CD4-positive, alpha-beta memory T cell (primary cell): ENCODE measurements around the gene RMRP. TPM values are rescaled to one million over a fixed set of nuclear protein-coding genes. Genes with fewer than 3 reads are reported as not detected.

Source experiments
- CTCF ChIA-PET: fragments of 350-600 bp; sonication (Branson Sonifier 250); formaldehyde crosslinking; loops from one replicate; lab custom pipeline; 2021; ENCODE audit warnings: inconsistent platforms; ENCODE audit not compliant: partially characterized antibody; lab: Charles Lee
- POLR2A ChIA-PET: fragments of 350-600 bp; sonication (Branson Sonifier 250); formaldehyde crosslinking; loops from one replicate; lab custom pipeline; 2021; ENCODE audit not compliant: partially characterized antibody; lab: Charles Lee
- DNase-seq, 5 donors: peaks; one replicate each; pipeline versions ENCODE4 v3.0.0 to v3.0.0-alpha.2; 2020 to 2022; ENCODE audit warnings: mixed read lengths in 1 of 5
- H3K27ac ChIP-seq: one replicate; pipeline ENCODE4 v1.7.0; 2013; ENCODE audit warnings: low read depth, low read length
- H3K27me3 ChIP-seq: 2 replicates; pipeline ENCODE4 v1.7.0; 2013; ENCODE audit warnings: mild to moderate bottlenecking, low read length, moderate library complexity; ENCODE audit not compliant: insufficient read depth
- H3K36me3 ChIP-seq: 2 replicates; pipeline ENCODE4 v1.7.0; 2013; ENCODE audit warnings: mild to moderate bottlenecking, low read length, moderate library complexity; ENCODE audit not compliant: insufficient read depth
- H3K4me1 ChIP-seq: 2 replicates; pipeline ENCODE4 v1.7.0; 2013; ENCODE audit warnings: mild to moderate bottlenecking, low read length, moderate library complexity; ENCODE audit not compliant: insufficient read depth
- H3K4me3 ChIP-seq, 2 donors: one replicate each; pipeline ENCODE4 v1.7.0; 2013; ENCODE audit warnings: low read length in 2 of 2, mild to moderate bottlenecking in 1 of 2
- H3K9me3 ChIP-seq, 2 donors: one replicate each; pipeline ENCODE4 v1.7.0; 2013; ENCODE audit warnings: low read length in 2 of 2, control low read depth in 1 of 2; ENCODE audit not compliant: control insufficient read depth in 1 of 2
- H3K27ac Mint-ChIP-seq, 7 donors: one replicate each; pipeline ENCODE4 v1.8.0; 2020 to 2021; ENCODE audit warnings: mixed read lengths in 7 of 7, mild to moderate bottlenecking in 6 of 7, inconsistent platforms in 3 of 7, moderate library complexity in 3 of 7
- H3K27me3 Mint-ChIP-seq, 2 donors: one replicate each; pipeline ENCODE4 v1.8.0; 2020 to 2021; ENCODE audit warnings: mixed read lengths in 2 of 2
- H3K36me3 Mint-ChIP-seq, 2 donors: one replicate each; pipeline ENCODE4 v1.8.0; 2020 to 2021; ENCODE audit warnings: mixed read lengths in 2 of 2, inconsistent platforms in 1 of 2, mild to moderate bottlenecking in 1 of 2
- H3K4me1 Mint-ChIP-seq, 4 donors: one replicate each; pipeline ENCODE4 v1.8.0; 2020 to 2021; ENCODE audit warnings: mixed read lengths in 4 of 4, mild to moderate bottlenecking in 1 of 4
- H3K4me3 Mint-ChIP-seq, 8 donors: one replicate each; pipeline ENCODE4 v1.8.0; 2020 to 2021; ENCODE audit warnings: mixed read lengths in 8 of 8, mild to moderate bottlenecking in 7 of 8, moderate library complexity in 6 of 8, inconsistent platforms in 3 of 8
- H3K9me3 Mint-ChIP-seq, 8 donors: one replicate each; pipeline ENCODE4 v1.8.0; 2020 to 2021; ENCODE audit warnings: mixed read lengths in 8 of 8, mild to moderate bottlenecking in 5 of 8, inconsistent platforms in 3 of 8, moderate library complexity in 1 of 8
- intact Hi-C: fragments of 100-400 bp; cut with micrococcal nuclease; formaldehyde crosslinking; loops from one replicate; pipeline ENCODE4 v1.15.1; 2023
- polyA plus RNA-seq, 2 donors: library from polyadenylated mRNA; unstranded; fragments of 300-500 nt; fragmentation: Illumina TruSeq; gene quantifications; one replicate each; pipeline ENCODE4 v1.2.3, GENCODE V29; 2021
- total RNA-seq, 2 experiments: library from RNA; stranded (reverse); gene quantifications; one replicate each; pipeline ENCODE4 v1.2.3, GENCODE V29; 2021

The RMRP gene
- total and polyA plus RNA-seq, 4 experiments from 2014 or later, result 54.3 to 21,585 (median 18,678) TPM; not detected in 1

GRCh38 chr9:35700942-35701341 is 43.1 kb upstream of the RMRP start:
- Histone ChIP-seq H3K4me3 (no peak overlapping the region), H3K27me3 (no peaks in the 10 kb centered on the region), H3K36me3 (peaks cover 89% of the 10 kb centered on the region), H3K9me3 (no peaks in the 10 kb centered on the region), H3K27ac (no peak overlapping the region), H3K4me1 (peaks cover 9% of the 10 kb centered on the region)
- Mint-ChIP-seq H3K4me1 (peaks cover 5 to 10% (median 8%) of the 10 kb centered on the region in 4 donors), H3K4me3 (no peak overlapping the region), H3K9me3 (no peaks in the 10 kb centered on the region), H3K27ac (no peak overlapping the region), H3K36me3 (peaks cover 33 to 45% of the 10 kb centered on the region in 2 donors), H3K27me3 (no peaks in the 10 kb centered on the region)
- DNase-seq, result no peak
- POLR2A ChIA-PET, result no interaction called here
- CTCF ChIA-PET, result interaction anchor here (1.0 to 16.3 kb wide), 7 partner anchors 9 to 96 kb away, joined by 3 to 339 read pairs (median 5); partner anchors contain the start of genes ARHGEF39, CCDC107, CREB3 and RMRP
- intact Hi-C loops, result no loop called here

- Histone ChIP-seq H3K27ac (no peak overlapping the region), H3K27me3 (no peaks in the 10 kb centered on the region), H3K4me3 (no peak overlapping the region), H3K4me1 (peaks cover 9% of the 10 kb centered on the region), H3K36me3 (peaks cover 80% of the 10 kb centered on the region), H3K9me3 (no peaks in the 10 kb centered on the region)
- Mint-ChIP-seq H3K36me3 (peaks cover 25 to 38% of the 10 kb centered on the region in 2 donors), H3K27ac (no peak overlapping the region), H3K4me1 (peaks cover 5 to 10% (median 8%) of the 10 kb centered on the region in 4 donors), H3K4me3 (no peak overlapping the region), H3K27me3 (no peaks in the 10 kb centered on the region), H3K9me3 (no peaks in the 10 kb centered on the region)
- DNase-seq, result no peak
- POLR2A ChIA-PET, result interaction anchor here (1.0 kb wide), 1 partner anchor 53 kb away, joined by 3 read pairs; no protein-coding TSS in a partner anchor
- CTCF ChIA-PET, result interaction anchor here (1.9 to 16.3 kb wide), 5 partner anchors 8 to 95 kb away, joined by 5 to 339 read pairs (median 45); partner anchors contain the start of genes ARHGEF39, CCDC107, RMRP and SIT1
- intact Hi-C loops, result no loop called here
These were observed 42.2 kb upstream of the RMRP start for GRCh38 chr9:35700031-35700430.

DNA sequence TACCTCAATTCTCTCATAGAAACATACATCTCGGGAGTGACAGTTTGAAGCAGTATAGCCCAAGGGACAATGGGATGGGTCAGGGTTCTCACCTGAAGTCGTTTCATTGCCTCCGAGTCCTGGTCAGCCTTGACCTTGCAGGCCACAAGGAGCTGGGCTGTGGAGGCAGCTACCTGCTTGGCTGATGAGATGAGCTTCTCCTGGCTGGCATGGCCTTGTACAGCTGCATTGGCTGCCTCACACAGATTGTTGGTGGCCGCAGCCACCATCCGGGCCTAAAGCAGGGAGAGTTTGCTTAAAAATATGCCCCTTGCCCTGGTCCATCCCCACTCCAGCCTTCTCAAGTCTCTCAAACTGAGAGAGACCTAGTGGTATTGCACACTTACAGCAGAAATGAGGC is 40.4 kb upstream of the RMRP start:
- no peak overlapping the region for H3K27ac Mint-ChIP-seq
- Histone ChIP-seq H3K4me3 (no peak overlapping the region), H3K27me3 (no peaks in the 10 kb centered on the region), H3K4me1 (peaks cover 9% of the 10 kb centered on the region), H3K9me3 (no peaks in the 10 kb centered on the region), H3K27ac (no peak overlapping the region), H3K36me3 (peaks cover 62% of the 10 kb centered on the region)
- ChIA-PET POLR2A (interaction anchor here (3.4 to 12.0 kb wide), 4 partner anchors 11 to 50 kb away, joined by 13 to 160 read pairs (median 96); partner anchors contain the start of genes ARHGEF39, CCDC107, CREB3 and RMRP), CTCF (interaction anchor here (1.8 to 16.3 kb wide), 14 partner anchors 10 to 94 kb away, joined by 5 to 339 read pairs (median 35); partner anchors contain the start of genes ARHGEF39, CCDC107, CREB3 and MSMP)
- intact Hi-C loops, result no loop called here
- no peaks in the 10 kb centered on the region for H3K27me3 Mint-ChIP-seq
- H3K4me1 Mint-ChIP-seq, result peaks cover 4 to 10% (median 8%) of the 10 kb centered on the region in 4 donors
- no peak overlapping the region for H3K4me3 Mint-ChIP-seq
- peaks cover 7 to 25% of the 10 kb centered on the region in 2 donors for H3K36me3 Mint-ChIP-seq
- no peaks in the 10 kb centered on the region for H3K9me3 Mint-ChIP-seq
- DNase-seq, result no peak

DNA sequence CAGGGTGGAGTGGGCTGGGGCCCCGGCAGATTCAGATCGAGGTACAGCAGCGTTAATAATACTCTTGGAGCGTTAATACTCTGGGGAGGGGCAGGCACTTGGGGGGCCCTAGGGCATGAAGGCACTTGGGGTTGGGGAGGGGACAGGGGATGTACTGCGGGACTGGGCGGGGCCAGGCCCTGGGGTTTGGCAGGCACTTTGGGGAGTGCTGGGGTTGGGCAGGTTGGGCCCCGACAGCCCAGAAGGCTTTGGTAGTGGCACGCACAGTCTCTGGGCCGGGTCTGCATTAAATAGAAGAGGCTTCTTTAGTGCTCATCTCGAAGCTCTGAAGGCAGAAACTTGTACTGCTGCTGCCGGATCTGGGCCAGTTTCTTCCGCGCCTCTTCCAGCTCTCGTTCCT is 39.7 kb upstream of the RMRP start:
- H3K4me3 Mint-ChIP-seq, result no peak overlapping the region
- H3K27me3 Mint-ChIP-seq, result no peaks in the 10 kb centered on the region
- Histone ChIP-seq H3K27me3 (no peaks in the 10 kb centered on the region), H3K4me1 (peaks cover 9% of the 10 kb centered on the region), H3K36me3 (peaks cover 55% of the 10 kb centered on the region), H3K4me3 (no peak overlapping the region), H3K9me3 (no peaks in the 10 kb centered on the region), H3K27ac (no peak overlapping the region)
- H3K27ac Mint-ChIP-seq, result peak overlapping the region in 2 of 7 donors; percentile 35 to 53
- peaks cover 4 to 10% (median 8%) of the 10 kb centered on the region in 4 donors for H3K4me1 Mint-ChIP-seq
- ChIA-PET POLR2A (interaction anchor here (1.1 to 12.0 kb wide), 7 partner anchors 10 to 210 kb away, joined by 3 to 160 read pairs (median 13); partner anchors contain the start of genes ARHGEF39, CCDC107, CREB3 and RMRP), CTCF (interaction anchor here (0.5 to 16.3 kb wide), 24 partner anchors 9 to 109 kb away, joined by 3 to 339 read pairs (median 20); partner anchors contain the start of genes ARHGEF39, CCDC107, CREB3 and GBA2)
- intact Hi-C loops, result loop anchor here (2.0 kb wide), 2 partner anchors 31 to 81 kb away; no protein-coding TSS in a partner anchor
- no peaks in the 10 kb centered on the region for H3K9me3 Mint-ChIP-seq
- no peak for DNase-seq
- peaks cover 0 to 19% of the 10 kb centered on the region in 2 donors for H3K36me3 Mint-ChIP-seq

DNA sequence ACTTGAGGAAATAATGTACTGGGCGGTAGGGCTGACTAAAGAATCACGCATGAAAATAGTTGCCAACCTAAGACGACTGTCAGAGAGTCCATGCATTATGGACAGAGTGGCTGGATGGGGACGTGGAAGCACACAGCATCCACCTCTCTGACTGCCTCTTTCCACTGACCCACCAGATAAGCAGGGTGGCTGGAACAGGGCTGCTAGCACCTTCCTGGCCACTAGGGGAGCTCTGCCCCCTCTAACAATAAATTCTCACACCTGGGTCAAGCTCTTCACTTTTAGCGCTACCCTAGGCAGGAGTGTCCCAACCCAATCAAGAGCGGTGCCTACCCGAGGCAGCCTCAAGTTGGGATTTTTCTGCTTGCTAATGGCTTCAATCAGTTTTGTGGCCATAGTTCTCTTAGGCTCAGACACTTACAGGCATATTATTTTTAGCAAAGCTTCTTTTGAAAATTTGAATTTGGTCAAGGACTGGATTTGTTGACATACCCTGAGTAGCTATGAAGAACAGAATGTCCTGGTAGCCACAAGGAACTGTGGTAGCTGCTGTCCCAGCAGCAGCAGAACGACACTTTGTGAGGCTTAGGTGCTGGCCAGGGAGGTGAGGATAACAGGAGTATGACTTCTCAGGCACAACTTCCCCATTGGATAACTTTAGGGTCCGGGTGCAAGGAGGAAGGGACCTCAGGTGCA is 38.8 kb upstream of the RMRP start:
- H3K36me3 ChIP-seq, result peaks cover 49% of the 10 kb centered on the region
- DNase-seq, result peak in 4 of 5 donors; percentile 42 to 61 (median 52)
- H3K4me1 ChIP-seq, result peaks cover 9% of the 10 kb centered on the region
- H3K4me3 ChIP-seq, result no peak overlapping the region
- ChIA-PET CTCF (interaction anchor here (0.5 to 16.3 kb wide), 42 partner anchors 9 to 216 kb away, joined by 3 to 339 read pairs (median 8); partner anchors contain the start of genes ARHGEF39, CA9, CCDC107 and CREB3), POLR2A (interaction anchor here (0.8 to 12.0 kb wide), 14 partner anchors 9 to 210 kb away, joined by 3 to 160 read pairs (median 5); partner anchors contain the start of genes ARHGEF39, CCDC107, CD72 and CREB3)
- peaks cover 7 to 15% (median 12%) of the 10 kb centered on the region in 4 donors for H3K4me1 Mint-ChIP-seq
- intact Hi-C loops, result loop anchor here (1.0 to 2.0 kb wide), 5 partner anchors 32 to 92 kb away; partner anchors contain the start of genes CCDC107 and RMRP
- no peaks in the 10 kb centered on the region for H3K9me3 Mint-ChIP-seq
- no peaks in the 10 kb centered on the region for H3K27me3 ChIP-seq
- no peak overlapping the region for H3K4me3 Mint-ChIP-seq
- peaks cover 0 to 19% of the 10 kb centered on the region in 2 donors for H3K36me3 Mint-ChIP-seq
- peak overlapping the region; percentile 35 to 89 (median 79) for H3K27ac Mint-ChIP-seq
- no peaks in the 10 kb centered on the region for H3K9me3 ChIP-seq
- H3K27me3 Mint-ChIP-seq, result no peaks in the 10 kb centered on the region
- no peak overlapping the region for H3K27ac ChIP-seq

- peaks cover 42% of the 10 kb centered on the region for H3K36me3 ChIP-seq
- no peaks in the 10 kb centered on the region for H3K27me3 Mint-ChIP-seq
- no peaks in the 10 kb centered on the region for H3K27me3 ChIP-seq
- H3K36me3 Mint-ChIP-seq, result peaks cover 0 to 19% of the 10 kb centered on the region in 2 donors
- no peaks in the 10 kb centered on the region for H3K9me3 ChIP-seq
- H3K27ac ChIP-seq, result no peak overlapping the region
- no peaks in the 10 kb centered on the region for H3K9me3 Mint-ChIP-seq
- no peak overlapping the region for H3K4me3 Mint-ChIP-seq
- intact Hi-C loops, result loop anchor here (1.0 to 2.0 kb wide), 5 partner anchors 33 to 92 kb away; partner anchors contain the start of genes CCDC107 and RMRP
- H3K27ac Mint-ChIP-seq, result peak overlapping the region in 3 of 7 donors; percentile 35 to 89 (median 83)
- H3K4me1 Mint-ChIP-seq, result peaks cover 7 to 22% (median 16%) of the 10 kb centered on the region in 4 donors
- POLR2A ChIA-PET, result interaction anchor here (0.9 to 12.0 kb wide), 12 partner anchors 8 to 209 kb away, joined by 3 to 160 read pairs (median 6); partner anchors contain the start of genes ARHGEF39, CCDC107, CD72 and CREB3
- DNase-seq, result no peak
- H3K4me1 ChIP-seq, result peaks cover 15% of the 10 kb centered on the region
- H3K4me3 ChIP-seq, result no peak overlapping the region
- CTCF ChIA-PET, result interaction anchor here (0.6 to 16.3 kb wide), 38 partner anchors 8 to 323 kb away, joined by 3 to 339 read pairs (median 13); partner anchors contain the start of genes ARHGEF39, CA9, CCDC107 and CREB3
These were observed 38.2 kb upstream of the RMRP start for GRCh38 chr9:35695943-35696401.
